Right atrium auricular region (tissue), 2 donors: Measurements from ENCODE around the gene FMNL3. TPM values are rescaled to one million over a fixed set of nuclear protein-coding genes. Genes with fewer than 3 reads are reported as not detected.
A peak's percentile ranks its signal among the peaks of the same experiment; 100 is the strongest.

ENCODE experiments used
- DNase-seq: peaks from one replicate; pipeline ENCODE4 v3.0.0-alpha.2; 2019; ENCODE audit warnings: low spot score
- H3K27ac ChIP-seq, 2 donors: fragments of 200-600 bp; sonication (generic); 1 replicate in 1 of 2; 2 replicates in 1 of 2; pipeline ENCODE4 v1.5.1; 2016 to 2019
- H3K27me3 ChIP-seq, 2 donors: fragments of 200-600 bp; sonication (generic); one replicate each; pipeline versions ENCODE4 v1.5.1 to v1.6.0; 2017 to 2019
- H3K36me3 ChIP-seq: fragments of 200-600 bp; sonication (generic); one replicate; pipeline ENCODE4 v1.5.1; 2016
- H3K4me1 ChIP-seq, 2 donors: fragments of 200-600 bp; sonication (generic); one replicate each; pipeline versions ENCODE4 v1.5.1 to v1.6.0; 2017 to 2019
- H3K4me3 ChIP-seq, 2 donors: fragments of 200-600 bp; sonication (generic); 1 replicate in 1 of 2; 2 replicates in 1 of 2; pipeline ENCODE4 v1.5.1; 2017 to 2019; ENCODE audit warnings: mild to moderate bottlenecking in 1 of 2, moderate library complexity in 1 of 2
- H3K9me3 ChIP-seq, 2 donors: fragments of 200-600 bp; sonication (generic); one replicate each; pipeline ENCODE4 v1.5.1; 2019
- total RNA-seq, 2 donors: library from RNA; depleted of rRNA; stranded (reverse); fragments of >200 nt; gene quantifications; one replicate each; pipeline ENCODE4 v1.1.0, GENCODE V29; 2016
- TF ChIP-seq, protein P1 (sequence below), 2 donors: fragments of 200-600 bp; sonication (generic); IDR thresholded peaks; one replicate each; pipeline ENCODE4 v1.5.1; 2019; ENCODE audit warnings: antibody characterized with exemption in 2 of 2

FMNL3 gene
- total RNA-seq, 2 donors from 2014 or later = 9.0 to 19.7 TPM

DNA sequence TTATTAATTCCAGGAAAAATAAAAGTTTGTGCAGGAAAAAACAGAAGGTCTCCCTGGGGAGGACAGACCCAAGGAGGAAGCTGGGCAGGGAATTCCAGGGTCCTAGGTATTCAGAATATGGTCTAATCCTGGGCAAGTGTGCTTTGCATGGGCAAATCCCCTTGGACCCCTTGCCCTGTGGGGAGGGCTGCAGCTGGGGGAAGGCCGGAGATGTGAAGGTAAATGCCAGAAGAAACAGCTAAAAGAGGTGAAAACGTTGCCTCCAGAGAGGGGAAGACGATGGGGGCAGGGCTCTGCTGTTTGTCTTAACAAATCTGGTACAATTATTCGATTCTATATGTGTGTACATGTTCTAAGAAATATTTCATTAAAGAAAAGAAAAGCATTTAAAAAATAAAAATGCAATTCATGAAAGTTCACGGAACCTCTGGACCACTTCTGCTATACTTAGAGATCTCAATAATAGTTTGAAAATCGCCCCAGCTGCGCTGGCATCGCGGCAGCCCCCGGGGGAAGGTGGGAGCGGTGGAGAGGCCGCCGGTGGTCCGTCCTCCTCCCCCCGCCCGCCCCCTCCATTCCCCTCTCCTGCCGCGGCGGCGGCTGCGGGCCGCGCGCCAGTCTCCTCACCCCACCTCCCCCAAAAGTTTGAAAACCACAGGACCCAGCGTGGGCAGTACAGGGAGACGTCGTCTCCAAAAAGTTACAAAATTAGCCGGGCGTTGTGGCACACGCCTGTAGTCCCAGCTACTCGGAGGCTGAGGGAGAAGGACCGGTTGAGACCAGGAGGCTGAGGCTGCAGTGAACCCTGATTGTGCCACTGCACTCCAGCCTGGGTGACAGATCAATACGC is 85.3 kb downstream of the FMNL3 start:
- TF ChIP-seq, protein P1, sequence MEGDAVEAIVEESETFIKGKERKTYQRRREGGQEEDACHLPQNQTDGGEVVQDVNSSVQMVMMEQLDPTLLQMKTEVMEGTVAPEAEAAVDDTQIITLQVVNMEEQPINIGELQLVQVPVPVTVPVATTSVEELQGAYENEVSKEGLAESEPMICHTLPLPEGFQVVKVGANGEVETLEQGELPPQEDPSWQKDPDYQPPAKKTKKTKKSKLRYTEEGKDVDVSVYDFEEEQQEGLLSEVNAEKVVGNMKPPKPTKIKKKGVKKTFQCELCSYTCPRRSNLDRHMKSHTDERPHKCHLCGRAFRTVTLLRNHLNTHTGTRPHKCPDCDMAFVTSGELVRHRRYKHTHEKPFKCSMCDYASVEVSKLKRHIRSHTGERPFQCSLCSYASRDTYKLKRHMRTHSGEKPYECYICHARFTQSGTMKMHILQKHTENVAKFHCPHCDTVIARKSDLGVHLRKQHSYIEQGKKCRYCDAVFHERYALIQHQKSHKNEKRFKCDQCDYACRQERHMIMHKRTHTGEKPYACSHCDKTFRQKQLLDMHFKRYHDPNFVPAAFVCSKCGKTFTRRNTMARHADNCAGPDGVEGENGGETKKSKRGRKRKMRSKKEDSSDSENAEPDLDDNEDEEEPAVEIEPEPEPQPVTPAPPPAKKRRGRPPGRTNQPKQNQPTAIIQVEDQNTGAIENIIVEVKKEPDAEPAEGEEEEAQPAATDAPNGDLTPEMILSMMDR (IDR thresholded peaks at IDR 0.05) = no peak
- no peak for DNase-seq

DNA sequence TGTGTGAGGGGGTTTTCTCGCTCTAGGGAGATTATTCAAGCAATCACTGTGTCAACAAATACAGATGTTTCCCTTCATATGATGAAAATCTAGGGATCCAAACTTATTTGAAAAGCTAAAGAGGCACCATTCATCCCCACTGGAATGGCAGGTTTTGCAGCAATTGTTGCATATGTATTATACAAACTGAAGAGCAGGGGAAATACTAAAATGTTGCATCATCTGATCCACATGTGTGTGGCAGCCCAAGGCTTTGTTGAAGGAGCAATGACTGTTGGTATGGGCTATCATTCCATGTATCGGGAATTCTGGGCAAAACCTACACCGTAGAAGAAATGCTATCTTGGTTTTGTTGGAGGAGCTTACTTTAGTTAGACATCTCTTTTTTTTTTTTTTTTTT is 87.9 kb downstream of the FMNL3 start:
- Histone ChIP-seq H3K4me3 (no peak overlapping the region), H3K36me3 (no peaks in the 10 kb centered on the region), H3K9me3 (no peaks in the 10 kb centered on the region), H3K27me3 (no peaks in the 10 kb centered on the region), H3K27ac (no peak overlapping the region), H3K4me1 (peaks cover 0 to 21% of the 10 kb centered on the region in 2 donors)
- TF ChIP-seq, protein P1 (IDR thresholded peaks at IDR 0.05) = no peak
- no peak for DNase-seq

More for the DNA sequence above, 85.3 kb downstream of the FMNL3 start:
- peak overlapping the region; percentile 81 to 86 for H3K27ac ChIP-seq
- no peaks in the 10 kb centered on the region for H3K9me3 ChIP-seq
- peaks cover 0 to 21% of the 10 kb centered on the region in 2 donors for H3K4me1 ChIP-seq
- H3K36me3 ChIP-seq = no peaks in the 10 kb centered on the region
- peak overlapping the region; percentile 51 to 65 for H3K4me3 ChIP-seq
- H3K27me3 ChIP-seq = no peaks in the 10 kb centered on the region

DNA sequence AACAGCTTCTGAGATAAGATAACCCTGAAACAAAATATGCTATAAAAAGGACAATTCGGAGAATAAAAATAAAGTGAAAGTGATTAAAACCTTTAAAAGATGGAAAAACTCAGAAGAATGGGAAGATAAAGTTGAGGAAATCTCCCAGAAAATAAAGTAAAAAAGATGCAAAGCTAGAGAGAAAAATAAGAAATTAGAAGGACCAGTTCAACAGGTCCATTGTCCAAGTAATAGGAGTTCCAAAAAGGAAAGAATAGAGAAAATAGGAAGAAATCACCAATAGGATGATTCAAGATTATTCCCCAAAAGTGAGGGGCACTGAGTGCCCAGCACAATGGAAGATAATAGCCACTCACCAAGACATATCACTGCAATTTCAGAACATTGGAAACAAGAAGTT is 88.6 kb downstream of the FMNL3 start:
- Histone ChIP-seq H3K36me3 (no peaks in the 10 kb centered on the region), H3K27ac (no peak overlapping the region), H3K4me1 (peaks cover 0 to 14% of the 10 kb centered on the region in 2 donors), H3K27me3 (no peaks in the 10 kb centered on the region), H3K9me3 (no peaks in the 10 kb centered on the region), H3K4me3 (no peak overlapping the region)
- TF ChIP-seq, protein P1 (IDR thresholded peaks at IDR 0.05) = no peak
- no peak for DNase-seq

DNA sequence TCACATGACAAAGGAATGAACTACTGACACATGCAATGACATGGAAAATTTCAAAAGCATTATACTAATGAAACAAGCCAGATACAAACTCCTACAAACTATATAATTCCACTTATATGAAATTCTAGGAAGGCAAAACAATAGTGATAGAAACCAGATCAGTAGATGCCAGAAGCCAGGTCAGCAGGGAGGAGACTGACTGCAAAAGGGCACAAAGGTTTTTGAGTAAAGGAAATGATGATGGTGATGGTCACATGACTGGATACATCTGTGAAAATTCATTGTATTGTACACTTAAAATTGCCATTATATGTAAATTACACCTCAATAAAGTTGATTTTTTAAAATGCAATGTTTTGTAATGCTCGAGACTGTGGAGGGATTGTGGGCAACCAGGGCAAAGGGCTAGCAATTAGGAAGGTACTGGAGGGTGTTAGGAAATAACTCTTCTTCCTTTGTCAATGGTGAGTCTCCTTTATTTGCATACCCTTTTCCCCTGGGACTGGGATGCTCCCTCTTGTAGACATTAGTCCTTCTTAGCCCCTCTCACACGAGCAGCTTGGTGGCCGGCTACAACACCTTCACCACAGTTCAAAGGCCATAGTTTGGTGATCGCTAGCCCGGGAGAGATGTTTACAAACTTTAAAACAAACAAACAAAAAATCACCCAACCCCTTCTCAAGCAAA is 90.5 kb downstream of the FMNL3 start:
- Histone ChIP-seq H3K27me3 (no peaks in the 10 kb centered on the region), H3K4me1 (peaks cover 0 to 4% of the 10 kb centered on the region in 2 donors), H3K36me3 (no peaks in the 10 kb centered on the region), H3K4me3 (no peak overlapping the region), H3K27ac (no peak overlapping the region), H3K9me3 (no peaks in the 10 kb centered on the region)
- TF ChIP-seq, protein P1 (IDR thresholded peaks at IDR 0.05) = no peak
- no peak for DNase-seq

DNA sequence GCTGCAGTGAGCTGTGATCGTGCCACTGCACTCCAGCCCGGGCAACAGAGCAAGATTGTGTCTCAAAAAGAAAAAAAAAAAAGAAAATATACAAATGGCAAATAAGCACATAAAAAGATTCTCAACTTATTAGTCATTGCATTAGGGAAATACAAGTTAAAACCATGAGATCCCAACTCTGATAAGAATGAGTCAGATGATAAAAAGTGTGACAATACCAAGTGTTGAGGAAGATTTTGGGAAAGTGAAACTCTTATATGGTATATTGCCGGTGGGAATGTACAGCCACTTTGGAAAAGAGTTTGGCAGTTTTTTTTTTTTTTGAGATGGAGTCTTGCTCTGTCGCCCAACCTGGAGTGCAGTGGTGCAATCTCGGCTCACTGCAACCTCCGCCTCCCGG is 91.5 kb downstream of the FMNL3 start:
- Histone ChIP-seq H3K36me3 (no peaks in the 10 kb centered on the region), H3K4me1 (no peaks in the 10 kb centered on the region), H3K27me3 (no peaks in the 10 kb centered on the region), H3K4me3 (no peak overlapping the region), H3K9me3 (no peaks in the 10 kb centered on the region), H3K27ac (no peak overlapping the region)
- no peak for DNase-seq
- TF ChIP-seq, protein P1 (IDR thresholded peaks at IDR 0.05) = no peak
